WTC11 (cell line): Measurements from ENCODE around the gene LILRB3. TPM values are rescaled to one million over a fixed set of nuclear protein-coding genes. Genes with fewer than 3 reads are reported as not detected.
A peak's percentile ranks its signal among the peaks of the same experiment; 100 is the strongest.

ENCODE experiments used
- ATAC-seq: fragments of 200-7000 bp; cut with Tn5 transposase; 2 replicates; pipeline ENCODE4 v1.10.0; 2021; ENCODE audit warnings: mild to moderate bottlenecking, moderate library complexity
- CTCF ChIA-PET: fragments of 300-600 bp; sonication (Branson Sonifier 250); formaldehyde crosslinking; loops from one replicate; lab custom pipeline; 2021; ENCODE audit warnings: antibody characterized with exemption; lab: Charles Lee
- POLR2A ChIA-PET: fragments of 350-600 bp; sonication (Branson Sonifier 250); formaldehyde crosslinking; loops from one replicate; lab custom pipeline; 2021; ENCODE audit warnings: antibody characterized with exemption; lab: Charles Lee
- DNase-seq: peaks from one replicate; pipeline ENCODE4 v3.0.0; 2021; ENCODE audit warnings: low spot score
- H3K27ac Mint-ChIP-seq: 2 replicates; pipeline ENCODE4 v1.8.0; 2021; ENCODE audit warnings: mixed read lengths
- H3K27me3 Mint-ChIP-seq: 2 replicates; pipeline ENCODE4 v1.8.0; 2021; ENCODE audit warnings: low read depth, mild to moderate bottlenecking, moderate library complexity, mixed read lengths
- H3K36me3 Mint-ChIP-seq: 2 replicates; pipeline ENCODE4 v1.8.0; 2021; ENCODE audit warnings: mixed read lengths
- H3K4me1 Mint-ChIP-seq: 2 replicates; pipeline ENCODE4 v1.8.0; 2022; ENCODE audit warnings: mixed read lengths
- H3K4me3 Mint-ChIP-seq: 2 replicates; pipeline ENCODE4 v1.8.0; 2021; ENCODE audit warnings: mild to moderate bottlenecking, moderate library complexity, mixed read lengths
- H3K9me3 Mint-ChIP-seq: 2 replicates; pipeline ENCODE4 v1.8.0; 2021; ENCODE audit warnings: mixed read lengths
- CBFB ChIP-seq: sonication (generic); formaldehyde crosslinking; IDR thresholded peaks from 2 replicates; pipeline ENCODE4 v1.8.1; 2022; ENCODE audit warnings: mild to moderate bottlenecking, low read depth, missing genetic modification reagents
- CTCF ChIP-seq: fragments of 200-600 bp; IDR thresholded peaks from 2 replicates; pipeline ENCODE4 v1.8.0; 2022; ENCODE audit warnings: antibody characterized with exemption
- E2F4 ChIP-seq: sonication (generic); formaldehyde crosslinking; IDR thresholded peaks from 2 replicates; pipeline ENCODE4 v1.8.1; 2022; ENCODE audit warnings: low read depth, mild to moderate bottlenecking, moderate library complexity, missing genetic modification reagents, borderline replicate concordance
- ELF4 ChIP-seq: sonication (generic); formaldehyde crosslinking; IDR thresholded peaks from 2 replicates; pipeline ENCODE4 v1.8.1; 2022; ENCODE audit warnings: low read depth, mild to moderate bottlenecking, moderate library complexity, missing genetic modification reagents
- ESRRA ChIP-seq: sonication (generic); formaldehyde crosslinking; IDR thresholded peaks from 2 replicates; pipeline ENCODE4 v1.8.1; 2022; ENCODE audit warnings: mild to moderate bottlenecking, missing genetic modification reagents, borderline replicate concordance
- IRF1 ChIP-seq: sonication (generic); formaldehyde crosslinking; IDR thresholded peaks from 2 replicates; pipeline ENCODE4 v1.8.0; 2023; ENCODE audit warnings: missing genetic modification reagents
- MYBL2 ChIP-seq: sonication (generic); formaldehyde crosslinking; IDR thresholded peaks from 2 replicates; pipeline ENCODE4 v1.8.1; 2023; ENCODE audit warnings: mild to moderate bottlenecking, moderate library complexity, missing genetic modification reagents
- NFATC4 ChIP-seq: fragments of 250-450 bp; sonication (Bioruptor Pico); IDR thresholded peaks from 2 replicates; pipeline ENCODE4 v1.9.0; 2021; ENCODE audit warnings: mild to moderate bottlenecking
- OVOL2 ChIP-seq: fragments of 250-450 bp; sonication (Bioruptor Pico); IDR thresholded peaks from 2 replicates; pipeline ENCODE4 v1.9.0; 2021; ENCODE audit warnings: mild to moderate bottlenecking, borderline replicate concordance
- PRDM15 ChIP-seq: sonication (generic); formaldehyde crosslinking; IDR thresholded peaks from 2 replicates; pipeline ENCODE4 v1.8.0; 2022; ENCODE audit warnings: missing genetic modification reagents
- PREB ChIP-seq: sonication (generic); formaldehyde crosslinking; IDR thresholded peaks from 2 replicates; pipeline ENCODE4 v1.8.1; 2022; ENCODE audit warnings: mild to moderate bottlenecking, missing genetic modification reagents, moderate library complexity, borderline replicate concordance
- SMAD3 ChIP-seq: sonication (generic); formaldehyde crosslinking; IDR thresholded peaks from 2 replicates; pipeline ENCODE4 v1.8.0; 2022; ENCODE audit warnings: missing genetic modification reagents, mild to moderate bottlenecking, borderline replicate concordance
- SMAD4 ChIP-seq: sonication (generic); formaldehyde crosslinking; IDR thresholded peaks from 2 replicates; pipeline ENCODE4 v1.8.0; 2022; ENCODE audit warnings: mild to moderate bottlenecking, missing genetic modification reagents
- USF2 ChIP-seq: sonication (generic); formaldehyde crosslinking; IDR thresholded peaks from 2 replicates; pipeline ENCODE4 v1.8.1; 2023; ENCODE audit warnings: mild to moderate bottlenecking, missing genetic modification reagents, moderate library complexity
- ZBTB43 ChIP-seq: sonication (generic); formaldehyde crosslinking; IDR thresholded peaks from 2 replicates; pipeline ENCODE4 v1.8.1; 2023; ENCODE audit warnings: mild to moderate bottlenecking, missing genetic modification reagents
- ZNF416 ChIP-seq: fragments of 250-450 bp; sonication (Bioruptor Pico); IDR thresholded peaks from 2 replicates; pipeline ENCODE4 v1.9.0; 2021; ENCODE audit warnings: mild to moderate bottlenecking, inconsistent platforms
- ZNF423 ChIP-seq: fragments of 250-450 bp; sonication (Bioruptor Pico); IDR thresholded peaks from 2 replicates; pipeline ENCODE4 v2.1.2; 2022; ENCODE audit warnings: mild to moderate bottlenecking, moderate library complexity
- ZNF425 ChIP-seq: fragments of 250-450 bp; sonication (Bioruptor Pico); conservative IDR thresholded peaks from 2 replicates; pipeline ENCODE4 v1.9.0; 2021; ENCODE audit warnings: mild to moderate bottlenecking
- ZSCAN18 ChIP-seq: fragments of 250-450 bp; sonication (Bioruptor Pico); IDR thresholded peaks from 2 replicates; pipeline ENCODE4 v2.1.2; 2022; ENCODE audit warnings: mild to moderate bottlenecking, moderate library complexity
- total RNA-seq: library from RNA; stranded (reverse); gene quantifications from 3 replicates; pipeline ENCODE4 v1.2.3, GENCODE V29; 2021

LILRB3 gene
- total RNA-seq, 1 experiment from 2014 or later, result not detected

- no peaks in the 10 kb centered on the region for H3K9me3 Mint-ChIP-seq
- ATAC-seq (no peak), DNase-seq (no peak)
- peak overlapping the region; percentile 100 for H3K27ac Mint-ChIP-seq
- peaks cover 53% of the 10 kb centered on the region for H3K4me1 Mint-ChIP-seq
- peaks cover 57% of the 10 kb centered on the region for H3K36me3 Mint-ChIP-seq
- H3K4me3 Mint-ChIP-seq, result peak overlapping the region; percentile 100
- ChIA-PET POLR2A (interaction anchor here (0.6 to 3.0 kb wide), 4 partner anchors 11 to 1439 kb away, joined by 3 to 25 read pairs (median 3); partner anchors contain the start of genes MBOAT7 and TSEN34), CTCF (interaction anchor here (0.6 to 0.9 kb wide), 2 partner anchors 10 to 392 kb away, joined by 3 to 4 read pairs; partner anchors contain the start of gene TSEN34)
- no peaks in the 10 kb centered on the region for H3K27me3 Mint-ChIP-seq
- no peak for TF ChIP-seq E2F4 (CRISPR knock-in tag)
- TF ChIP-seq MYBL2 (CRISPR knock-in tag), result peak; percentile 53; the same call in 1 of the 2 replicates
- TF ChIP-seq ZBTB43 (CRISPR knock-in tag), result 0 out of 2 replicates have a peak, but pooled peaks have one; percentile 26
These were observed 21.6 kb downstream of the LILRB3 start for GRCh38 chr19:54201172-54201701.

- Mint-ChIP-seq H3K27ac (peak overlapping the region; percentile 96), H3K27me3 (no peaks in the 10 kb centered on the region), H3K9me3 (no peaks in the 10 kb centered on the region), H3K36me3 (peaks cover 49% of the 10 kb centered on the region), H3K4me1 (peaks cover 39% of the 10 kb centered on the region), H3K4me3 (peak overlapping the region; percentile 100)
- ATAC-seq (no peak), DNase-seq (no peak)
- CTCF ChIA-PET, result interaction anchor here (0.6 to 1.2 kb wide), 2 partner anchors 11 to 946 kb away, joined by 3 to 6 read pairs; partner anchors contain the start of gene MBOAT7
- POLR2A ChIA-PET, result interaction anchor here (2.0 kb wide), 1 partner anchor 9 kb away, joined by 7 read pairs; no protein-coding TSS in a partner anchor
- TF ChIP-seq OVOL2 (CRISPR knock-in tag), result no peak
- TF ChIP-seq CBFB (CRISPR knock-in tag), result no peak
- no peak for TF ChIP-seq ELF4 (CRISPR knock-in tag)
- TF ChIP-seq NFATC4 (CRISPR knock-in tag), result no peak
- TF ChIP-seq USF2 (CRISPR knock-in tag), result no peak
- TF ChIP-seq CTCF, result no peak
- no peak for TF ChIP-seq ZNF425 (CRISPR knock-in tag)
- TF ChIP-seq SMAD4 (CRISPR knock-in tag), result no peak
- TF ChIP-seq ZNF416 (CRISPR knock-in tag), result no peak
- no peak for TF ChIP-seq ZSCAN18 (CRISPR knock-in tag)
- no peak for TF ChIP-seq SMAD3 (CRISPR knock-in tag)
- no peak for TF ChIP-seq ESRRA (CRISPR knock-in tag)
- no peak for TF ChIP-seq PREB (CRISPR knock-in tag)
- TF ChIP-seq IRF1 (CRISPR knock-in tag), result no peak
- TF ChIP-seq PRDM15 (CRISPR knock-in tag), result no peak
- TF ChIP-seq ZNF423, result no peak
These were observed 23.4 kb downstream of the LILRB3 start for GRCh38 chr19:54199401-54199800.
